AG10803 (cell line): ENCODE data around the gene MKNK2.
A peak's percentile ranks its signal among the peaks of the same experiment; 100 is the strongest.

Experiments
- DNase-seq: peaks from one replicate; pipeline ENCODE4 v3.0.0; 2010; ENCODE audit warnings: low read depth
- H3K4me3 ChIP-seq: 2 replicates; pipeline ENCODE4 v1.5.1; 2011; ENCODE audit warnings: mild to moderate bottlenecking, low read length, control low read depth
- CTCF ChIP-seq: conservative IDR thresholded peaks from 2 replicates; pipeline ENCODE4 v1.5.1; 2011; ENCODE audit warnings: mild to moderate bottlenecking, low read length, control low read depth, inconsistent platforms

The MKNK2 gene

GRCh38 chr19:2048104-2048958 lies 2.7 kb downstream of the MKNK2 start:
- DNase-seq = no peak
- peak overlapping the region; percentile 88 for H3K4me3 ChIP-seq

GRCh38 chr19:2047449-2048103 lies 3.5 kb downstream of the MKNK2 start:
- peak; percentile 56 for DNase-seq
- H3K4me3 ChIP-seq = no peak overlapping the region; the same call in none of the 2 replicates

More at GRCh38 chr19:2048104-2048958, 2.7 kb downstream of the MKNK2 start:
- TF ChIP-seq CTCF = no peak

GRCh38 chr19:2047076-2047448 lies 4.0 kb downstream of the MKNK2 start:
- TF ChIP-seq CTCF = no peak
- no peak for DNase-seq
- no peak overlapping the region for H3K4me3 ChIP-seq

More at GRCh38 chr19:2047449-2048103, 3.5 kb downstream of the MKNK2 start:
- TF ChIP-seq CTCF = no peak

- DNase-seq = no peak
- no peak overlapping the region for H3K4me3 ChIP-seq
- no peak for TF ChIP-seq CTCF
These were observed 4.8 kb downstream of the MKNK2 start for GRCh38 chr19:2046046-2046907.

GRCh38 chr19:2045501-2046045 lies 5.5 kb downstream of the MKNK2 start:
- no peak overlapping the region for H3K4me3 ChIP-seq
- no peak for DNase-seq
- TF ChIP-seq CTCF = no peak

GRCh38 chr19:2044709-2045500 lies 6.1 kb downstream of the MKNK2 start:
- TF ChIP-seq CTCF = no peak
- DNase-seq = no peak
- H3K4me3 ChIP-seq = no peak overlapping the region
